ENCODE results near the gene TYROBP.
A peak's percentile ranks its signal among the peaks of the same experiment; 100 is the strongest.

Gene TYROBP

DNA sequence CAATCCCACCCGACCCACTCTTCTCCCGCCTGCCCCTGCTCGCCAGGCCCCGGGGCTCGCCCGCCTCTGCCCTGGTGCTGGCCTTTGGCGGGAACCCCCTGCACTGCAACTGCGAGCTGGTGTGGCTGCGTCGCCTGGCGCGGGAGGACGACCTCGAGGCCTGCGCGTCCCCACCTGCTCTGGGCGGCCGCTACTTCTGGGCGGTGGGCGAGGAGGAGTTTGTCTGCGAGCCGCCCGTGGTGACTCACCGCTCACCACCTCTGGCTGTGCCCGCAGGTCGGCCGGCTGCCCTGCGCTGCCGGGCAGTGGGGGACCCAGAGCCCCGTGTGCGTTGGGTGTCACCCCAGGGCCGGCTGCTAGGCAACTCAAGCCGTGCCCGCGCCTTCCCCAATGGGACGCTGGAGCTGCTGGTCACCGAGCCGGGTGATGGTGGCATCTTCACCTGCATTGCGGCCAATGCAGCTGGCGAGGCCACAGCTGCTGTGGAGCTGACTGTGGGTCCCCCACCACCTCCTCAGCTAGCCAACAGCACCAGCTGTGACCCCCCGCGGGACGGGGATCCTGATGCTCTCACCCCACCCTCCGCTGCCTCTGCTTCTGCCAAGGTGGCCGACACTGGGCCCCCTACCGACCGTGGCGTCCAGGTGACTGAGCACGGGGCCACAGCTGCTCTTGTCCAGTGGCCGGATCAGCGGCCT is 32.1 kb upstream of the TYROBP start:
- Histone ChIP-seq H3K27ac (ENCODE audit: low read depth, low read length) (no peak overlapping the region), H3K79me2 (ENCODE audit: insufficient read depth, low read length) (no peaks in the 10 kb centered on the region)
- TF ChIP-seq EZH2phosphoT487 (conservative IDR thresholded peaks at IDR 0.05; ENCODE audit: low read length) (no peak), CTCF (IDR thresholded peaks at IDR 0.05; ENCODE audit: insufficient read depth, low read length, poor library complexity, severe bottlenecking) (no peak)

GRCh38 chr19:35939307-35940077 is 31.4 kb upstream of the TYROBP start:
- no peak overlapping the region for H2AFZ ChIP-seq (ENCODE audit: low read depth, low read length, severe bottlenecking)
- no peaks in the 10 kb centered on the region for H3F3A ChIP-seq (ENCODE audit: insufficient read depth)
- H3K4me3 ChIP-seq (ENCODE audit: insufficient read depth, low read length, poor library complexity, severe bottlenecking) = no peak overlapping the region
- no peak for TF ChIP-seq CTCF (IDR thresholded peaks at IDR 0.05; ENCODE audit: insufficient read depth, low read length, poor library complexity, severe bottlenecking)
- no peak for TF ChIP-seq EZH2phosphoT487 (conservative IDR thresholded peaks at IDR 0.05; ENCODE audit: low read length)
- H3K27ac ChIP-seq (ENCODE audit: low read depth, low read length) = no peak overlapping the region
- no peak overlapping the region for H3K9ac ChIP-seq (ENCODE audit: low read length)
- H4K20me1 ChIP-seq (ENCODE audit: low read depth, low read length) = no peaks in the 10 kb centered on the region
- no peaks in the 10 kb centered on the region for H3K36me3 ChIP-seq (ENCODE audit: low read length)
- no peaks in the 10 kb centered on the region for H3K27me3 ChIP-seq (ENCODE audit: low read length)
- no peak overlapping the region for H3K4me2 ChIP-seq (ENCODE audit: low read depth, low read length, poor library complexity, severe bottlenecking)
- no peaks in the 10 kb centered on the region for H3K9me3 ChIP-seq (ENCODE audit: insufficient read depth, low read length)
- H3K9me2 ChIP-seq (replicated peaks; ENCODE audit: insufficient read depth, low read length) = no peaks in the 10 kb centered on the region
- H3K79me2 ChIP-seq (ENCODE audit: insufficient read depth, low read length) = no peaks in the 10 kb centered on the region

More for the DNA sequence above, 32.1 kb upstream of the TYROBP start:
- H3K9me2 ChIP-seq (replicated peaks; ENCODE audit: insufficient read depth, low read length) = no peaks in the 10 kb centered on the region
- H3K9me3 ChIP-seq (ENCODE audit: insufficient read depth, low read length) = no peaks in the 10 kb centered on the region
- H3F3A ChIP-seq (ENCODE audit: insufficient read depth) = no peaks in the 10 kb centered on the region
- H3K4me2 ChIP-seq (ENCODE audit: low read depth, low read length, poor library complexity, severe bottlenecking) = no peak overlapping the region
- H3K27me3 ChIP-seq (ENCODE audit: low read length) = no peaks in the 10 kb centered on the region
- no peaks in the 10 kb centered on the region for H3K36me3 ChIP-seq (ENCODE audit: low read length)
- no peaks in the 10 kb centered on the region for H4K20me1 ChIP-seq (ENCODE audit: low read depth, low read length)
- no peak overlapping the region for H3K4me3 ChIP-seq (ENCODE audit: insufficient read depth, low read length, poor library complexity, severe bottlenecking)
- no peak overlapping the region for H3K9ac ChIP-seq (ENCODE audit: low read length)
- H2AFZ ChIP-seq (ENCODE audit: low read depth, low read length, severe bottlenecking) = no peak overlapping the region

DNA sequence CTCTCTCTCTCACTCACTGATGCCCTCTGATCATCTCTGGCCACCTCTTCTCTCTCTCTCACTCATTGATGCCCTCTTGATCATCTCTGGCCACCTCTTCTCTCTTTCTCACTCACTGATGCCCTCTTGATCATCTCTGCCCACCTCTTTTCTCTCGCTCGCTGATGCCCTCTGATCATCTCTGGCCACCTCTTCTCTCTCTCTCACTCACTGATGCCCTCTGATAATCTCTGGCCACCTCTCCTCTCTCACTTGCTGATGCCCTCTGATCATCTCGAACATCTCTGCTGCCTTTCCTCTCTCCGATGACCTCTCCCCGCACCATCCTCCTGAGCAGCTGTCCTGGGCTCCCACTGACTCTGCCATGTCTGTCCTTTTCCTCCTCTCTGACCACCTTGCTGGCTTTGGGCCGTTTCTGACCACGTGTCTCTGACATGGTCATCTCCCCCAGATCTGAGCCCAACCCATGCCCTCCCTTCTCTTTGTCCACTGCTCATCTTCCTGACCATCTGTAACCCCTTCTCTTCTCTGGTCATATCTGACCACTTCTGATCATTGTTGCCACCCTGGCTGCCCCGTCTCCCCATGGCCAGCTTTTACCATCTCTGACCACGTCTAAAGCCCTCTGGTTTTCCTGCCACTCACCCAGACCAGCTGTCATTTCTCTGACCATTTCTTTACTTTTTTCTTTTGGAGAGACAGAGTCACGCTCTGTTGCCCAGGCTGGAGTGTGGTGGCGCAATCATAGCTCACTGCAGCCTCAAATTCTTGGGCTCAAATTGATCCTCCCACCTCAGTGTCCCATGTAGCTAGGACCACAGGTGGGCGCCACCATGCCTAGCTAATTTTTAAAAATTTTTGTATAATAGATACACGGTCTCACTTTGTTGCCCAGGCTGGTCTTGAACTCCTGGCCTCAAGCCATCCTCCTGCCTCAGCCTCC is 30.5 kb upstream of the TYROBP start:
- Histone ChIP-seq H3K79me2 (ENCODE audit: insufficient read depth, low read length) (no peaks in the 10 kb centered on the region), H3K4me3 (ENCODE audit: insufficient read depth, low read length, poor library complexity, severe bottlenecking) (no peak overlapping the region), H3K36me3 (ENCODE audit: low read length) (no peaks in the 10 kb centered on the region), H3F3A (ENCODE audit: insufficient read depth) (no peaks in the 10 kb centered on the region), H2AFZ (ENCODE audit: low read depth, low read length, severe bottlenecking) (no peak overlapping the region), H4K20me1 (ENCODE audit: low read depth, low read length) (no peaks in the 10 kb centered on the region), H3K9ac (ENCODE audit: low read length) (peak overlapping the region; percentile 66; the same call in 1 of the 2 replicates), H3K9me2 (replicated peaks; ENCODE audit: insufficient read depth, low read length) (no peaks in the 10 kb centered on the region), H3K27me3 (ENCODE audit: low read length) (no peaks in the 10 kb centered on the region), H3K4me2 (ENCODE audit: low read depth, low read length, poor library complexity, severe bottlenecking) (peak overlapping the region; percentile 82), H3K9me3 (ENCODE audit: insufficient read depth, low read length) (no peaks in the 10 kb centered on the region), H3K27ac (ENCODE audit: low read depth, low read length) (no peak overlapping the region)
- TF ChIP-seq EZH2phosphoT487 (conservative IDR thresholded peaks at IDR 0.05; ENCODE audit: low read length) (no peak), CTCF (IDR thresholded peaks at IDR 0.05; ENCODE audit: insufficient read depth, low read length, poor library complexity, severe bottlenecking) (no peak)

Data from SU-DHL-6 (cell line).